ENCODE data around the gene COQ6.
"Not testable (repeated sequence)": the region's sequence is repeated elsewhere in the genome, so short reads cannot be mapped to it uniquely, and the experiment has no call there.

The COQ6 gene

GRCh38 chr14:73988656-73989055 lies 38.6 kb downstream of the COQ6 start:
- DNase-seq, result not testable (repeated sequence)

- DNase-seq, result no peak
Measured at GRCh38 chr14:73991092-73991491, 41.0 kb downstream of the COQ6 start.

GRCh38 chr14:73994926-73995325 lies 44.8 kb downstream of the COQ6 start:
- not testable (repeated sequence) for DNase-seq

- no peak for DNase-seq
Measured at GRCh38 chr14:73995977-73996378, 45.9 kb downstream of the COQ6 start.

- no peak for DNase-seq
Measured at GRCh38 chr14:73996731-73997107, 46.6 kb downstream of the COQ6 start.

GRCh38 chr14:73997108-73997943 lies 47.2 kb downstream of the COQ6 start:
- no peak for DNase-seq

GRCh38 chr14:73997944-73998447 lies 47.9 kb downstream of the COQ6 start:
- no peak for DNase-seq

GRCh38 chr14:73998726-73999125 lies 48.6 kb downstream of the COQ6 start:
- no peak for DNase-seq

- not testable (repeated sequence) for DNase-seq
Measured at GRCh38 chr14:74005664-74006063, 55.6 kb downstream of the COQ6 start.

- DNase-seq, result no peak
Measured at GRCh38 chr14:74008843-74009499, 58.9 kb downstream of the COQ6 start.

All from HCEC 1CT (cell line).